Stomach (tissue), 4 donors: Measurements from ENCODE around the gene RNF208.

Source experiments
- EP300 ChIP-seq: sonication (generic); formaldehyde crosslinking; IDR thresholded peaks from one replicate; pipeline ENCODE4 v1.6.1; 2017; ENCODE audit warnings: antibody characterized with exemption
- POLR2AphosphoS5 ChIP-seq, 3 donors: sonication (generic); formaldehyde crosslinking; IDR thresholded peaks; one replicate each; pipeline ENCODE4 v1.6.1; 2016; ENCODE audit warnings: antibody characterized with exemption in 3 of 3

GRCh38 chr9:137268538-137269201, 46.6 kb upstream of the RNF208 start:
- TF ChIP-seq EP300: no peak
- no peak for TF ChIP-seq POLR2AphosphoS5 (IDR thresholded peaks at IDR 0.05)
